PC-3 (cell line): ENCODE results near the gene SLC5A10. TPM values are rescaled to one million over a fixed set of nuclear protein-coding genes. Genes with fewer than 3 reads are reported as not detected.

ENCODE experiments used
- ATAC-seq: fragments of 200-7000 bp; cut with Tn5 transposase; 2 replicates; pipeline ENCODE4 v1.9.1; 2020; ENCODE audit warnings: mild to moderate bottlenecking, moderate library complexity
- BruUV-seq: library from RNA; stranded (reverse); fragments of 400-500 nt; replicated peaks from 2 replicates; lab custom pipeline; 2021; lab: Mats Ljungman, UMichigan
- CTCF ChIA-PET: fragments of 300-600 bp; sonication (Branson Sonifier 250); formaldehyde crosslinking; loops from one replicate; lab custom pipeline; 2022; ENCODE audit warnings: antibody characterized with exemption; lab: Charles Lee
- POLR2A ChIA-PET: fragments of 300-600 bp; sonication (Branson Sonifier 250); formaldehyde crosslinking; loops from one replicate; lab custom pipeline; 2022; ENCODE audit warnings: antibody characterized with exemption; ENCODE audit not compliant: unreplicated experiment; lab: Charles Lee
- DNase-seq: peaks from one replicate; pipeline ENCODE4 v3.0.0-alpha.2; 2015
- H2AFZ ChIP-seq: fragments of 300-600 bp; sonication (generic); 2 replicates; pipeline ENCODE4 v1.6.0; 2016; ENCODE audit warnings: antibody characterized with exemption, low read length
- H3F3A ChIP-seq: fragments of 300-600 bp; sonication (generic); one replicate; pipeline ENCODE4 v1.6.0; 2017; ENCODE audit warnings: antibody characterized with exemption, low read length, control low read depth, mild to moderate bottlenecking; ENCODE audit not compliant: unreplicated experiment
- H3K27ac ChIP-seq: fragments of 300-600 bp; sonication (generic); 2 replicates; pipeline ENCODE4 v1.5.1; 2016; ENCODE audit warnings: mild to moderate bottlenecking, low read length
- H3K27me3 ChIP-seq: fragments of 300-600 bp; sonication (generic); 2 replicates; pipeline ENCODE4 v1.6.1; 2016; ENCODE audit warnings: low read length, mixed read lengths
- H3K36me3 ChIP-seq: fragments of 300-600 bp; sonication (generic); 2 replicates; pipeline ENCODE4 v1.6.1; 2016; ENCODE audit warnings: low read depth, mixed run types, low read length, mixed read lengths
- H3K4me1 ChIP-seq: fragments of 300-600 bp; sonication (generic); 2 replicates; pipeline ENCODE4 v1.5.1; 2016; ENCODE audit warnings: low read length; ENCODE audit not compliant: insufficient read depth
- H3K4me2 ChIP-seq: fragments of 300-600 bp; sonication (generic); 2 replicates; pipeline ENCODE4 v1.6.0; 2016; ENCODE audit warnings: low read length
- H3K4me3 ChIP-seq: fragments of 300-600 bp; sonication (generic); 2 replicates; pipeline ENCODE4 v1.5.1; 2016; ENCODE audit warnings: mild to moderate bottlenecking, low read length, mixed read lengths
- H3K79me2 ChIP-seq: fragments of 300-600 bp; sonication (generic); 2 replicates; pipeline ENCODE4 v1.6.1; 2017; ENCODE audit warnings: low read length, mixed read lengths
- H3K9ac ChIP-seq: fragments of 300-600 bp; sonication (generic); 2 replicates; pipeline ENCODE4 v1.6.0; 2016; ENCODE audit warnings: mild to moderate bottlenecking, low read length
- H3K9me2 ChIP-seq: fragments of 300-600 bp; sonication (generic); replicated peaks from 2 replicates; pipeline ENCODE4 v1.6.1; 2016; ENCODE audit warnings: mixed run types, low read length, mixed read lengths
- H3K9me3 ChIP-seq: fragments of 300-600 bp; sonication (generic); 2 replicates; pipeline ENCODE4 v1.6.1; 2016; ENCODE audit warnings: low read length, mixed read lengths
- H4K20me1 ChIP-seq: fragments of 300-600 bp; sonication (generic); 2 replicates; pipeline ENCODE4 v1.6.1; 2016; ENCODE audit warnings: low read length, mixed read lengths
- EZH2 ChIP-seq: fragments of 300-600 bp; sonication (generic); IDR thresholded peaks from one replicate; pipeline ENCODE4 v1.6.1; 2017; ENCODE audit warnings: antibody characterized with exemption, mild to moderate bottlenecking, low read length; ENCODE audit not compliant: unreplicated experiment
- EZH2phosphoT487 ChIP-seq: fragments of 300-600 bp; sonication (generic); IDR thresholded peaks from 2 replicates; pipeline ENCODE4 v1.6.1; 2018; ENCODE audit warnings: mild to moderate bottlenecking, antibody characterized with exemption, low read length, borderline replicate concordance
- intact Hi-C: fragments of 100-400 bp; cut with micrococcal nuclease; formaldehyde crosslinking; loops from 2 replicates; pipeline ENCODE4 v1.9.0; 2023
- total RNA-seq: library from RNA; depleted of rRNA; stranded (reverse); fragments of >200 nt; gene quantifications from 2 replicates; pipeline ENCODE4 v1.2.3, GENCODE V29; 2014
- TF ChIP-seq, protein P1 (sequence below): fragments of 300-600 bp; sonication (generic); conservative IDR thresholded peaks from 2 replicates; pipeline ENCODE4 v1.5.1; 2017; ENCODE audit warnings: antibody characterized with exemption, low read depth, mild to moderate bottlenecking, low read length

SLC5A10 gene
- total RNA-seq, 1 experiment from 2014 or later = not detected

DNA sequence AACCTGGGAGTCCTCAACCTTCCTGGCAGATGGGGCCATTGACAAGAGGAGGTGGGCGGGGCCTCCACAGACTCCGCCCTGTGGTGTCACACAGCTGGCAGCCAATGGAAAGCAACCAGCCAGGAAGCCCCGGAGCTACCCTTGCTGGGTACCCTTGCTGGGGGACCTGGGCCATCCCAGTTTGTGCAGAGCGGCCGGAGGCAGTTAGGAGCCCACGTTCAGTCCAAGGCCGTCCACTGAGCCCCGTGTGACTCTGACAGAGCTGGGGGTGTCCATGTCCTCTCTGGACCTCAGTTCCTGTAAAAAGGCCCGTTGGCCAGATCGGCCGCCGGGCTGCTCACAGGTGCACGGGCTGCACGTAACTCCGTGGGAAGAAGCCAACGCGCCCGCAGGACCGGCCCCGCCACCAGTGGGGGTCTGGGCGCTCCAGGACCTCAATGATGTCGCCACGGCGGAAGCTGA lies 69.7 kb downstream of the SLC5A10 start:
- H3K27me3 ChIP-seq = no peaks in the 10 kb centered on the region
- BruUV-seq = no TSS peak
- no peaks in the 10 kb centered on the region for H3F3A ChIP-seq
- peaks cover 3% of the 10 kb centered on the region; the same call in 1 of the 2 replicates for H3K4me1 ChIP-seq
- no peaks in the 10 kb centered on the region for H3K36me3 ChIP-seq
- H3K4me2 ChIP-seq = no peak overlapping the region
- no peak overlapping the region for H3K27ac ChIP-seq
- TF ChIP-seq EZH2phosphoT487 (no peak), EZH2 (no peak)
- TF ChIP-seq, protein P1, sequence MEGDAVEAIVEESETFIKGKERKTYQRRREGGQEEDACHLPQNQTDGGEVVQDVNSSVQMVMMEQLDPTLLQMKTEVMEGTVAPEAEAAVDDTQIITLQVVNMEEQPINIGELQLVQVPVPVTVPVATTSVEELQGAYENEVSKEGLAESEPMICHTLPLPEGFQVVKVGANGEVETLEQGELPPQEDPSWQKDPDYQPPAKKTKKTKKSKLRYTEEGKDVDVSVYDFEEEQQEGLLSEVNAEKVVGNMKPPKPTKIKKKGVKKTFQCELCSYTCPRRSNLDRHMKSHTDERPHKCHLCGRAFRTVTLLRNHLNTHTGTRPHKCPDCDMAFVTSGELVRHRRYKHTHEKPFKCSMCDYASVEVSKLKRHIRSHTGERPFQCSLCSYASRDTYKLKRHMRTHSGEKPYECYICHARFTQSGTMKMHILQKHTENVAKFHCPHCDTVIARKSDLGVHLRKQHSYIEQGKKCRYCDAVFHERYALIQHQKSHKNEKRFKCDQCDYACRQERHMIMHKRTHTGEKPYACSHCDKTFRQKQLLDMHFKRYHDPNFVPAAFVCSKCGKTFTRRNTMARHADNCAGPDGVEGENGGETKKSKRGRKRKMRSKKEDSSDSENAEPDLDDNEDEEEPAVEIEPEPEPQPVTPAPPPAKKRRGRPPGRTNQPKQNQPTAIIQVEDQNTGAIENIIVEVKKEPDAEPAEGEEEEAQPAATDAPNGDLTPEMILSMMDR = no peak
- H2AFZ ChIP-seq = no peak overlapping the region
- POLR2A ChIA-PET = no interaction called here
- no peak for ATAC-seq
- H3K4me3 ChIP-seq = no peak overlapping the region
- CTCF ChIA-PET = no interaction called here
- intact Hi-C loops = no loop called here
- no peaks in the 10 kb centered on the region for H3K9me3 ChIP-seq
- no peaks in the 10 kb centered on the region for H3K79me2 ChIP-seq
- no peaks in the 10 kb centered on the region for H4K20me1 ChIP-seq
- H3K9ac ChIP-seq = no peak overlapping the region
- no peak for DNase-seq
- no peaks in the 10 kb centered on the region for H3K9me2 ChIP-seq

DNA sequence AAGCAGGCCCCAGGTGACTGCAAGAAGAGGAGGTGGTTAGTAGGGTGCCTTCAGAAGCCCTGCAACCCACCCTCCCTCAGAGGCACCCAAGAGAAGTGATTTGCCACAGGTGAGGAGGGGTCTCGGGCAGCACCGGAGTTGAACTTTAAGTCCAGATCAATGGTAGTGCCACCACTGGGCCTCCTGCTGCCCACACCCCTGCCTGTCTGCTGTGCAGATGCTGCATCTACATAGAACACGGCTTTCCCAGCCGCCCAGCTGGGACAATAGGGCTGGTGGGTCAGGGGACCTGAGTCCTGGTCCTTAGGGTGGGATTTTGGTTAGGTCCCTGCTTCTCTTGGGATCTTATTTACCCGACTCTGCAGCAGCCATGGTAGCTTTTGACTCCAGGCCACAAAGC lies 70.2 kb downstream of the SLC5A10 start:
- H4K20me1 ChIP-seq = no peaks in the 10 kb centered on the region
- H3K9me2 ChIP-seq = no peaks in the 10 kb centered on the region
- ATAC-seq = no peak
- no peaks in the 10 kb centered on the region for H3F3A ChIP-seq
- H3K4me3 ChIP-seq = no peak overlapping the region
- peaks cover 3% of the 10 kb centered on the region; the same call in 1 of the 2 replicates for H3K4me1 ChIP-seq
- no peaks in the 10 kb centered on the region for H3K9me3 ChIP-seq
- ChIA-PET POLR2A (no interaction called here), CTCF (no interaction called here)
- H3K9ac ChIP-seq = no peak overlapping the region
- TF ChIP-seq, protein P1 = no peak
- TF ChIP-seq EZH2 = no peak
- H3K27me3 ChIP-seq = no peaks in the 10 kb centered on the region
- H3K36me3 ChIP-seq = no peaks in the 10 kb centered on the region
- H3K79me2 ChIP-seq = no peaks in the 10 kb centered on the region
- BruUV-seq = no TSS peak
- intact Hi-C loops = no loop called here
- no peak overlapping the region for H3K4me2 ChIP-seq
- no peak for DNase-seq
- no peak overlapping the region for H2AFZ ChIP-seq
- no peak overlapping the region for H3K27ac ChIP-seq

DNA sequence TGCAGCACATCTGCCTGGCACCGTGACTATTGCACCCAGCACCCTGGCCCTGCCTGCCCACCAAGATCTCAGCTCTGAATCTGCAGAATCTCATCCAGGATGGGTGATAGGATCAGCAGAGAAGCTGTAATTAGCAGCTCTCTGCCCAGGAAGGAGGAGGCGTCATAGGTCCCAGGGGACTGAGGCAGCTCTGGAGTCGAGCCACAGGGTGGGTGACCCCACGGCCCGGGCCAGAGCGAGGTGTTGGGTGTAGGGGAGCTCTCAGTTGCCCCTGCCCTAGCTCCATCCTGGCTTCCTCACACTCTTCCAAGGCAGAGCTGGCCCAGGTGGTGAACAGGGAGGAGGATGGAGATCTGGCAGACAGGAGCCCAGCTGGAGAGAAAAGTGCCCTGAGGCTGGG lies 70.8 kb downstream of the SLC5A10 start:
- no peak overlapping the region for H3K9ac ChIP-seq
- no peaks in the 10 kb centered on the region for H4K20me1 ChIP-seq
- POLR2A ChIA-PET = no interaction called here
- no peaks in the 10 kb centered on the region for H3K9me3 ChIP-seq
- no peak overlapping the region for H3K4me2 ChIP-seq
- no peak overlapping the region for H3K4me3 ChIP-seq
- no peaks in the 10 kb centered on the region for H3K9me2 ChIP-seq
- ATAC-seq (no peak), DNase-seq (no peak)
- no peak for TF ChIP-seq EZH2
- TF ChIP-seq, protein P1 = no peak
- TF ChIP-seq EZH2phosphoT487 = no peak
- H3K4me1 ChIP-seq = peaks cover 3% of the 10 kb centered on the region; the same call in 1 of the 2 replicates
- H3K27me3 ChIP-seq = no peaks in the 10 kb centered on the region
- no TSS peak for BruUV-seq
- H3F3A ChIP-seq = no peaks in the 10 kb centered on the region
- CTCF ChIA-PET = no interaction called here
- H2AFZ ChIP-seq = no peak overlapping the region
- H3K27ac ChIP-seq = no peak overlapping the region
- intact Hi-C loops = no loop called here
- H3K36me3 ChIP-seq = no peaks in the 10 kb centered on the region
- no peaks in the 10 kb centered on the region for H3K79me2 ChIP-seq
